Measurements from ENCODE around the gene C2orf76.

GRCh38 chr2:119415630-119416029 lies 49.0 kb upstream of the C2orf76 start:
- no peak for TF ChIP-seq CTCF (conservative IDR thresholded peaks at IDR 0.05)
- TF ChIP-seq ZFX (IDR thresholded peaks at IDR 0.05), result no peak

All from C4-2B (cell line).